Activated T-helper 1 cell treated with anti-CD3 and anti-CD28 coated beads, Interleukin-12 subunit alpha, Interleukin-12 subunit beta, Interleukin-2, Interleukin-4 antibody, amounts not matched to agents 30 ng/mL and 10 ng/mL and 1 ng/mL, durations not matched to agents 14 hours and 24 hours and 36 hours (primary cell): Measurements from ENCODE around the gene CTXN1. TPM values are rescaled to one million over a fixed set of nuclear protein-coding genes. Genes with fewer than 3 reads are reported as not detected.

Experiments used
- DNase-seq: peaks from one replicate; pipeline ENCODE4 v3.0.0; 2021; ENCODE audit warnings: low spot score
- H3K27ac Mint-ChIP-seq: one replicate; pipeline ENCODE4 v1.8.0; 2021; ENCODE audit warnings: mild to moderate bottlenecking, mixed read lengths
- H3K27me3 Mint-ChIP-seq: one replicate; pipeline ENCODE4 v1.8.0; 2022; ENCODE audit warnings: mild to moderate bottlenecking, moderate library complexity, mixed read lengths; ENCODE audit not compliant: insufficient read depth
- H3K36me3 Mint-ChIP-seq: one replicate; pipeline ENCODE4 v1.8.0; 2021; ENCODE audit warnings: low read depth, mixed read lengths
- H3K4me1 Mint-ChIP-seq: one replicate; pipeline ENCODE4 v1.8.0; 2021; ENCODE audit warnings: low read depth, mixed read lengths
- H3K4me3 Mint-ChIP-seq: one replicate; pipeline ENCODE4 v1.8.0; 2021; ENCODE audit warnings: mild to moderate bottlenecking, moderate library complexity, mixed read lengths
- H3K9me3 Mint-ChIP-seq: one replicate; pipeline ENCODE4 v1.8.0; 2021; ENCODE audit warnings: mixed read lengths
- intact Hi-C: fragments of 100-400 bp; cut with micrococcal nuclease; formaldehyde crosslinking; loops from one replicate; pipeline ENCODE4 v1.15.1; 2024
- total RNA-seq: library from RNA; stranded (reverse); gene quantifications from 2 replicates; pipeline ENCODE4 v1.2.3, GENCODE V29; 2022

The CTXN1 gene
- total RNA-seq, 1 donor from 2014 or later, result 2.6 TPM

- Mint-ChIP-seq H3K4me1 (peaks cover 14% of the 10 kb centered on the region), H3K27me3 (peaks cover 4% of the 10 kb centered on the region), H3K36me3 (peaks cover 5% of the 10 kb centered on the region), H3K9me3 (no peaks in the 10 kb centered on the region), H3K27ac (peak overlapping the region; percentile 40), H3K4me3 (no peak overlapping the region)
- intact Hi-C loops, result no loop called here
- no peak for DNase-seq
Measured at GRCh38 chr19:7927605-7928333, 1.8 kb upstream of the CTXN1 start.

- intact Hi-C loops, result no loop called here
Measured at GRCh38 chr19:7926727-7927604, 1.0 kb upstream of the CTXN1 start.

GRCh38 chr19:7925171-7925851 is 624 bp downstream of the CTXN1 start:
- intact Hi-C loops, result loop anchor here (2.0 kb wide), 1 partner anchor 73 kb away; no protein-coding TSS in a partner anchor
- Mint-ChIP-seq H3K27me3 (peaks cover 4% of the 10 kb centered on the region), H3K4me3 (peak overlapping the region; percentile 81), H3K36me3 (peaks cover 5% of the 10 kb centered on the region), H3K4me1 (peaks cover 25% of the 10 kb centered on the region), H3K27ac (peak overlapping the region; percentile 78), H3K9me3 (no peaks in the 10 kb centered on the region)
- peak; percentile 71 for DNase-seq

More at GRCh38 chr19:7926727-7927604, 1.0 kb upstream of the CTXN1 start:
- Mint-ChIP-seq H3K27me3 (peaks cover 4% of the 10 kb centered on the region), H3K4me1 (peaks cover 17% of the 10 kb centered on the region), H3K4me3 (peak overlapping the region; percentile 57), H3K27ac (peak overlapping the region; percentile 40), H3K36me3 (peaks cover 5% of the 10 kb centered on the region), H3K9me3 (no peaks in the 10 kb centered on the region)
- DNase-seq, result no peak

DNA sequence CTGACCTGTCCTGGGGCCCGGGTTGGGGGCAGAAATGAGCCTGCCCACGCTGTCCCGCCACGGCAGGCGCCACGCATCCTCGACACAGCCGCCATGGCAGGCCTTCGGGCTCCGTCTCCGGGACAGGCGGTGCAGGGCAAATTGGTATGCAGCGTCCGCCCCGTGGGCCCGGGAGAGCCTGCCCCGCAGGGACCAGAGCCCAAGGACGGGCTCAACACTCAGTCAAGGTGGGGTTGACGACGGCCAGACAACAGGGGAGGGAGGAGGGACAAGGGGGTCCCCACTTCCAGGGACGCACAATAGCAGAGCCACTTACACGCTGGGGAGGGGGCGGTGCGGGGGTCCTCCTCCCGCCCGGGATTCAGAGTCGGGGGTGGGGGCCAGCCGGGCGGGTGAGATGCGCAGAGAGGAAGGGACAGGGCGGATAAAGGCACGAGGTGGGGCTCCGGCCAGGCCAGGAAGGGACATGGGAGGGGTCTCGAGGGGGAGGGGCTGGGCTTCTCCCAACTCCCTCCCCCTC is 1.2 kb downstream of the CTXN1 start:
- peaks cover 7% of the 10 kb centered on the region for H3K27me3 Mint-ChIP-seq
- H3K9me3 Mint-ChIP-seq, result no peaks in the 10 kb centered on the region
- peaks cover 7% of the 10 kb centered on the region for H3K36me3 Mint-ChIP-seq
- H3K4me3 Mint-ChIP-seq, result no peak overlapping the region
- intact Hi-C loops, result loop anchor here (2.0 kb wide), 1 partner anchor 72 kb away; no protein-coding TSS in a partner anchor
- no peak overlapping the region for H3K27ac Mint-ChIP-seq
- H3K4me1 Mint-ChIP-seq, result peaks cover 30% of the 10 kb centered on the region
- no peak for DNase-seq

GRCh38 chr19:7924241-7924640 is 1.7 kb downstream of the CTXN1 start:
- no peak for DNase-seq
- Mint-ChIP-seq H3K4me1 (peaks cover 35% of the 10 kb centered on the region), H3K4me3 (peak overlapping the region; percentile 60), H3K27me3 (peaks cover 9% of the 10 kb centered on the region), H3K9me3 (no peaks in the 10 kb centered on the region), H3K36me3 (peaks cover 7% of the 10 kb centered on the region), H3K27ac (peak overlapping the region; percentile 44)
- intact Hi-C loops, result loop anchor here (2.0 kb wide), 1 partner anchor 71 kb away; no protein-coding TSS in a partner anchor

- no peak for DNase-seq
- H3K9me3 Mint-ChIP-seq, result no peaks in the 10 kb centered on the region
- intact Hi-C loops, result loop anchor here (2.0 kb wide), 1 partner anchor 71 kb away; no protein-coding TSS in a partner anchor
- H3K36me3 Mint-ChIP-seq, result peaks cover 7% of the 10 kb centered on the region
- H3K27me3 Mint-ChIP-seq, result peaks cover 9% of the 10 kb centered on the region
- H3K4me3 Mint-ChIP-seq, result no peak overlapping the region
- peaks cover 29% of the 10 kb centered on the region for H3K4me1 Mint-ChIP-seq
- H3K27ac Mint-ChIP-seq, result no peak overlapping the region
Measured at GRCh38 chr19:7923295-7924191, 2.4 kb downstream of the CTXN1 start.

DNA sequence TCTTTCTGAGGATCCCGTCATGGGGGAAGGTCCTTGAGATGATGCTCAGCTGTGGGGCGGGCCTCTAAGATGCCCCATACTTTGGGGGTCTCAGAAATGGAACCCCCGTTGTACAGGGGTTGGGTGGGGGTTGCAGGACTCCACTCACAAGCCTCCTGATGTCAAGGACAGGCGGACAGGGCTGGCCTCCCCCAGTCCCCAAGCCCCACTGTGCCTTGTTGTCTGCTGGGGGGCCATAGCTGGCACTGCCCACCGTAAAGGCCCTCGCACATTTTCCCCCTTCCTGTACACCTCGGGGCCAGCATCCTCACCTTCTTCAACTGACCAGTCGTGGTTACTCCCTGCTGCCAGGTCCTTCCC is 3.1 kb downstream of the CTXN1 start:
- no peak for DNase-seq
- Mint-ChIP-seq H3K4me3 (no peak overlapping the region), H3K4me1 (peaks cover 26% of the 10 kb centered on the region), H3K36me3 (peaks cover 5% of the 10 kb centered on the region), H3K9me3 (no peaks in the 10 kb centered on the region), H3K27me3 (peaks cover 12% of the 10 kb centered on the region), H3K27ac (no peak overlapping the region)
- intact Hi-C loops, result no loop called here

GRCh38 chr19:7921967-7922835 is 3.7 kb downstream of the CTXN1 start:
- peaks cover 5% of the 10 kb centered on the region for H3K36me3 Mint-ChIP-seq
- H3K9me3 Mint-ChIP-seq, result no peaks in the 10 kb centered on the region
- H3K27me3 Mint-ChIP-seq, result peaks cover 12% of the 10 kb centered on the region
- DNase-seq, result no peak
- H3K27ac Mint-ChIP-seq, result no peak overlapping the region
- peaks cover 26% of the 10 kb centered on the region for H3K4me1 Mint-ChIP-seq
- peak overlapping the region; percentile 86 for H3K4me3 Mint-ChIP-seq
- intact Hi-C loops, result loop anchor here (2.0 kb wide), 1 partner anchor 725 kb away; no protein-coding TSS in a partner anchor

DNA sequence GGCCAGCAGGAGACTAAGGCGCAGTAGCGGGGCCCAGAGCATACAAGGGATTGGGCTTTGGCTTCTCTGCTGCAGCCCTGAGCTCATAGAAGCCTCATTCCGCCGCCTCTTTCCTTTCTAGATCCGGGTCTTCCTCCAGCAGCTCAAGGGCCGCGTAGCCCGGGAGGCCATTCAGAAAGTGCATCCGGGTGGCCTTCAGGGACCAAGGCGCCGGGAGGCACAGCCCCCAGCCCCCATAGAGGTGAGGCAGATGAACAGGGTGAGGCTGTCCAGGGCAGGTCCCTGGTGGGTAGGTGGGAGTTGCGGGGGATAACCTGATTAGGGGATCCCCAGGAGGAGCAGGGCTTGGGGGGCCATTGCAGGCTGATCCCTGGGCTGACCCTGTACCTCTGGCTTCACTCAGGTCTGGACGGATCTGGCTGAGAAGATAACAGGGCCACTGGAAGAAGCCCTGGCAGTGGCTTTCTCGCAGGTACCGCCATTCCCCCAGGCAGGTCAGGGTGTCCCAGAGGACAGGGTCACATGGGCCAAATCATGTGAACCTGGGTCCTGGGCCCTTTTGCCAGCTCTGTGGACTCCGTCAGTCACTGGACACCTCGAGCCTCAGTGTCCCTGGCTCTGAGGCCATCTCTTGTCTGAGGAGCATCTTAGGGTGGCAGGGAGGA is 4.5 kb downstream of the CTXN1 start:
- intact Hi-C loops, result loop anchor here (2.0 kb wide), 1 partner anchor 725 kb away; no protein-coding TSS in a partner anchor
- no peaks in the 10 kb centered on the region for H3K9me3 Mint-ChIP-seq
- DNase-seq, result no peak
- H3K27ac Mint-ChIP-seq, result peak overlapping the region; percentile 93
- H3K27me3 Mint-ChIP-seq, result peaks cover 12% of the 10 kb centered on the region
- H3K4me1 Mint-ChIP-seq, result peaks cover 24% of the 10 kb centered on the region
- peaks cover 3% of the 10 kb centered on the region for H3K36me3 Mint-ChIP-seq
- H3K4me3 Mint-ChIP-seq, result peak overlapping the region; percentile 86

DNA sequence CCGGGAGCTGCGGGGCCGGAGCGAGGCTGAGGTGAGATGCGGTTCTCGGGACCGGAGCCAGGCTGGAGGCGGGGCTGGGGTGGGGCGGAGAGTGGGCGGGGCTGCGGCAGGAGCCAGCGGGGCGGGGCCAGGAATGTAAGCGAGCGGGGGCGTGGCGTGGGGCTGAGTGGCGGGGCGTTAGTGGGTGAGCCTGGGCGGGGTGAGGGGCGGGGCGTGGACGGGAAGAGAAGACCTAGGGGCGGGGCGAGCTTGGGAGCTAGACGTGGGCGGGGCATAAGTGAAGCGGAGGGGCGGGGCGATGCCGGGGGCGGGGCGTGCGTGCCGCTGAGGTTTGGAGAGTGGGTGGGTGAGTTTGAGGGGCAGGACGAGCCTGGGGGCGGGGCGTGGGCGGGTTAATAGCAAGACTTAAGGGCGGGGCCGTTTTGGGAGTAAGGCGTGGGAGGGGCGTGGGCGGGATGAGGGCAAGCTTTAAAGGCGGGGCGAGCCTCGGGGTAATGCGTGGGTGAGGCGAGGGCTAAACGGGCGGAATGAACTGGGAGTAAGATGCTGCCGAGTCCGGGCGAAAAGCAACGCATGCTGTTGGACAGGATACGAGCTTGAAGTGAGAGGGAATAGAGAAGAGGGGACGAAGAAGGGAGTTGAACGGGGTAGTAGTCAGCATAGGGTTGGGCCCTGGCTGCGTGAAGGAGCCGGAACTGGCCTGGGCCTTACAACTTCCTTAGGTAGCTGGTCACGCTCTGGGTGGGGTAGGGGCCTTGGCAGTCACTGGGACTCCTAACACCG is 5.2 kb downstream of the CTXN1 start:
- Mint-ChIP-seq H3K4me3 (peak overlapping the region; percentile 86), H3K27me3 (peaks cover 12% of the 10 kb centered on the region), H3K27ac (peak overlapping the region; percentile 93), H3K36me3 (peaks cover 2% of the 10 kb centered on the region), H3K4me1 (peaks cover 22% of the 10 kb centered on the region), H3K9me3 (no peaks in the 10 kb centered on the region)
- DNase-seq, result peak; percentile 92
- intact Hi-C loops, result loop anchor here (1.0 to 2.0 kb wide), 8 partner anchors 17 to 724 kb away; partner anchors contain the start of genes MAP2K7, STXBP2 and TIMM44
